ENCODE measurements around the gene PPIL3. TPM values are rescaled to one million over a fixed set of nuclear protein-coding genes. Genes with fewer than 3 reads are reported as not detected.

Gene PPIL3
- polyA plus RNA-seq, 3 donors: 12.3 to 34.6 (median 20.4) TPM

DNA sequence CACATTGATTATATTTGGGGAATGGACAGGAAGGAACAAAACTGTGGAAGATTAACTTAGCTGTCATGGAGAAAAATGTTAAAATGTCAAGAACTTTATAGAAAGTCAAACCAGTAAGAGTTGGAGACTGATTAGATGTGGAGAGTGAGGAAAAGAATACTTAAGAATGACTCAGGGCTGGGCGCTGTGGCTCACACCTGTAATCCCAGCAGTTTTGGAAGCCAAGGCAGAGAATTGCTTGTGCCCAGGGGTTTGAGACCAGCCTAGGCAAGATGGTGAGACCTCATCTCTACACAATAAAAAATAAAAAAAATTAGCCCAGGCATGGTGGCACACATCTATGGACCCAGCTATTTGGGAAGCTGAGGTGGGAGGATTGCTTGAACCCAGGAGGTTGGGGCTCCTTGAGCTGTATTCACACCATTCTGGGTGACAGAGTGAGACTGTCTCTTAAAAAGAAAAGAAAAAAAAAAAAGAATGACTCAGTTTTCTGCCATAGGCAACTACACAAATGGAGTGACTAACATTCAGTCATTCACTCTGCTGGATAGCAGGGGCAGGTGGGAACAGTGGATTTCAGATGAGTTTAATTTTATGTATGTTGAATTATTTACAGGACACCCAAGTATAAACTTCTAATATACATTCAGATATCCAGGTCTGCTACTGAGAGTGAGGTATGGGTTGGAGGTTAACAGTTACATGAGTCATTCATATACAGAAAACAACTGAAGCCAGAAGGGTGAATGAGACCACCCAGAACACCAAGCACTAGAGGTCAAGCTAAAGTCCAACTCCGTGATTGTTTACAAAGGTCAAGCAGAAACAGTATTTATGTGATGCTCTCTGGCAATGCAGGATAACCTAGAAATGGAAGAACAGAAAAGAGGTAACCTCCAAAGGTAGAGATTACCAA, 40.7 kb upstream of the PPIL3 start:
- Histone ChIP-seq H3K4me2 (replicated peaks; ENCODE audit: extremely low read depth, low read length, poor library complexity, severe bottlenecking) (no peak overlapping the region), H4K20me1 (ENCODE audit: insufficient read depth, low read length) (no peaks in the 10 kb centered on the region), H3K27ac (ENCODE audit: low read depth in 1 of 2, low read length in 2 of 2) (peak overlapping the region in 1 of 2 donors; percentile 78), H3K79me2 (ENCODE audit: insufficient read depth, low read length) (no peaks in the 10 kb centered on the region), H3K9ac (ENCODE audit: insufficient read depth, low read length, poor library complexity, severe bottlenecking) (no peak overlapping the region), H2AFZ (ENCODE audit: insufficient read depth, low read depth, low read length, poor library complexity, severe bottlenecking) (no peak overlapping the region), H3K9me3 (replicated peaks in 1 of 2; ENCODE audit: control insufficient read depth in 1 of 2, insufficient read depth in 1 of 2, low read length in 2 of 2) (no peaks in the 10 kb centered on the region), H3K4me3 (replicated peaks in 1 of 3; ENCODE audit: low read depth in 2 of 3, low read length in 3 of 3) (no peak overlapping the region), H3K27me3 (ENCODE audit: control insufficient read depth in 2 of 2, insufficient read depth in 2 of 2, low read length in 2 of 2) (no peaks in the 10 kb centered on the region), H3K36me3 (replicated peaks in 1 of 2; ENCODE audit: control insufficient read depth in 1 of 2, insufficient read depth in 2 of 2, low read length in 2 of 2) (peaks cover 32 to 66% of the 10 kb centered on the region in 2 donors), H3K4me1 (ENCODE audit: control insufficient read depth in 1 of 2, insufficient read depth in 2 of 2, low read length in 2 of 2) (peaks cover 8 to 22% of the 10 kb centered on the region in 2 donors)
- peaks cover 16% of the 10 kb centered on the region for H3K4me1 Mint-ChIP-seq
- TF ChIP-seq, protein P1, sequence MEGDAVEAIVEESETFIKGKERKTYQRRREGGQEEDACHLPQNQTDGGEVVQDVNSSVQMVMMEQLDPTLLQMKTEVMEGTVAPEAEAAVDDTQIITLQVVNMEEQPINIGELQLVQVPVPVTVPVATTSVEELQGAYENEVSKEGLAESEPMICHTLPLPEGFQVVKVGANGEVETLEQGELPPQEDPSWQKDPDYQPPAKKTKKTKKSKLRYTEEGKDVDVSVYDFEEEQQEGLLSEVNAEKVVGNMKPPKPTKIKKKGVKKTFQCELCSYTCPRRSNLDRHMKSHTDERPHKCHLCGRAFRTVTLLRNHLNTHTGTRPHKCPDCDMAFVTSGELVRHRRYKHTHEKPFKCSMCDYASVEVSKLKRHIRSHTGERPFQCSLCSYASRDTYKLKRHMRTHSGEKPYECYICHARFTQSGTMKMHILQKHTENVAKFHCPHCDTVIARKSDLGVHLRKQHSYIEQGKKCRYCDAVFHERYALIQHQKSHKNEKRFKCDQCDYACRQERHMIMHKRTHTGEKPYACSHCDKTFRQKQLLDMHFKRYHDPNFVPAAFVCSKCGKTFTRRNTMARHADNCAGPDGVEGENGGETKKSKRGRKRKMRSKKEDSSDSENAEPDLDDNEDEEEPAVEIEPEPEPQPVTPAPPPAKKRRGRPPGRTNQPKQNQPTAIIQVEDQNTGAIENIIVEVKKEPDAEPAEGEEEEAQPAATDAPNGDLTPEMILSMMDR (IDR thresholded peaks at IDR 0.05): no peak
- no peak for DNase-seq
- intact Hi-C loops (cut with micrococcal nuclease): no loop called here
- H3K4me3 Mint-ChIP-seq: no peak overlapping the region
- WGBS (ENCODE audit: insufficient coverage): no CpG with 5 or more reads among the region's 2 CpGs
- H3K27ac Mint-ChIP-seq: peak overlapping the region in 5 of 7 donors; percentile 23 to 81 (median 66)
- H3K9me3 Mint-ChIP-seq: no peaks in the 10 kb centered on the region
- H3K27me3 Mint-ChIP-seq (ENCODE audit: low read depth in 3 of 3): no peaks in the 10 kb centered on the region
- peaks cover 31 to 44% of the 10 kb centered on the region in 2 donors for H3K36me3 Mint-ChIP-seq

DNA sequence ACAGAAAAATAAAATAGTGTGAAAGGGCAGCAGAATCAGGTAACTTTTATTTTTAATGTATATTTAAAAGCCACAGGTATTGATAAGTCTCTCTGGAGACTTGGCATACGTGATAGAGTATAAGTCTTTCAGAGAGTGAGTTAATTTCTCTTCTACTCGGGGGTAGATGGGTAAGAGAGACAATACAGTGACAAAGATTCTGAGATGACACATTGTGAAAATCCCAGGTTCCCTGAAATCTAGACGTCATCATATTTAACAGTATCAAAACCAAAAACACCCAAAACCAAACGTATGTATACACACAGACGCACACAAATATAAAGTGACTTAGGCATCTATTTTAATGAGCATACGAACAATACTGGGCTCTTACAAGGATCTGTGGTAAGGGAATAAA, 33.6 kb upstream of the PPIL3 start:
- TF ChIP-seq, protein P1 (IDR thresholded peaks at IDR 0.05): no peak
- DNase-seq: no peak
- H3K4me1 ChIP-seq (ENCODE audit: control insufficient read depth in 1 of 2, insufficient read depth in 2 of 2, low read length in 2 of 2): no peaks in the 10 kb centered on the region
- H3K9me3 ChIP-seq (replicated peaks in 1 of 2; ENCODE audit: control insufficient read depth in 1 of 2, insufficient read depth in 1 of 2, low read length in 2 of 2): no peaks in the 10 kb centered on the region
- H3K4me3 Mint-ChIP-seq: no peak overlapping the region
- peaks cover 66 to 75% of the 10 kb centered on the region in 2 donors for H3K36me3 Mint-ChIP-seq
- no peak overlapping the region for H3K4me2 ChIP-seq (replicated peaks; ENCODE audit: extremely low read depth, low read length, poor library complexity, severe bottlenecking)
- no peak overlapping the region for H2AFZ ChIP-seq (ENCODE audit: insufficient read depth, low read depth, low read length, poor library complexity, severe bottlenecking)
- H3K79me2 ChIP-seq (ENCODE audit: insufficient read depth, low read length): no peaks in the 10 kb centered on the region
- H3K9ac ChIP-seq (ENCODE audit: insufficient read depth, low read length, poor library complexity, severe bottlenecking): no peak overlapping the region
- no peaks in the 10 kb centered on the region for H3K27me3 ChIP-seq (ENCODE audit: control insufficient read depth in 2 of 2, insufficient read depth in 2 of 2, low read length in 2 of 2)
- no peak overlapping the region for H3K27ac ChIP-seq (ENCODE audit: low read depth in 1 of 2, low read length in 2 of 2)
- no peaks in the 10 kb centered on the region for H3K27me3 Mint-ChIP-seq (ENCODE audit: low read depth in 3 of 3)
- no CpG with 5 or more reads among the region's 6 CpGs for WGBS (ENCODE audit: insufficient coverage)
- no peak overlapping the region for H3K27ac Mint-ChIP-seq
- peaks cover 75 to 93% of the 10 kb centered on the region in 2 donors for H3K36me3 ChIP-seq (replicated peaks in 1 of 2; ENCODE audit: control insufficient read depth in 1 of 2, insufficient read depth in 2 of 2, low read length in 2 of 2)
- no peaks in the 10 kb centered on the region for H4K20me1 ChIP-seq (ENCODE audit: insufficient read depth, low read length)
- no peaks in the 10 kb centered on the region for H3K4me1 Mint-ChIP-seq
- H3K9me3 Mint-ChIP-seq: peaks cover 0 to 1% (median 0%) of the 10 kb centered on the region in 7 donors
- no peak overlapping the region for H3K4me3 ChIP-seq (replicated peaks in 1 of 3; ENCODE audit: low read depth in 2 of 3, low read length in 3 of 3)
- intact Hi-C loops (cut with micrococcal nuclease): no loop called here
